ENCODE measurements around the gene VWA1. TPM values are rescaled to one million over a fixed set of nuclear protein-coding genes. Genes with fewer than 3 reads are reported as not detected.
"Not testable (repeated sequence)": the region's sequence is repeated elsewhere in the genome, so short reads cannot be mapped to it uniquely, and the experiment has no call there.

VWA1 gene
- total and polyA plus RNA-seq, 4 donors: 18.3 to 81.3 (median 32.2) TPM

DNA sequence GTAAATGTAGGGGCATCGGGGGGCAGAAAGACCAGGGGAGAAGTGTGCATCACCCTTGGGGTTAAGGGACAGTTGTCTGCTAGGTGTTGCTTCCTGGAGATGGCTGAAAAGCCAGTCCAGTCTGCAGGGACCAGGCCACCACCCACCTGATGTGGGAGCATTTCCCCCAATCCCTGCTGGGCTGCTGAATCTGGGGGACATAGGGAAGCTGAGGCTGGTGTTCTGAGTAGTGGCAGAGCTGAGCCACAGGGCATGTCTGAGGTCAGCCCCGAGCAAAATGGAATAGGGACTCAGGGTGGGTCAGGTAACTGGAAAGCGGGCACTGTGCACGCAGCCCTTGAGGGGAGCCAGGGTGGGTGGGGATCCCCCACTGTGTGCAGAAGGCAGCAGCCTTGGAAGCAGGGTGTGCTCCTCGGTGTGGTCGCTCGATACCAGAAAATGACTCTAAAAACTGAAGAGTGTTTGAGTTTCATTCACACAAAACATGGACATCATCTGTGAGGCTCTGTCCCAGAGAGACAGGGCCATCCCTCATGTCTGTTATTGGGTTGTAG lies 34.0 kb upstream of the VWA1 start:
- Histone ChIP-seq H3K27me3 (ENCODE audit: control insufficient read depth in 4 of 4, insufficient read depth in 4 of 4, low read length in 3 of 4) (no peaks in the 10 kb centered on the region), H3K27ac (ENCODE audit: low read depth in 1 of 2, low read length in 2 of 2) (peak overlapping the region; percentile 75 to 83), H3K4me1 (ENCODE audit: control insufficient read depth in 4 of 4, insufficient read depth in 4 of 4, low read length in 3 of 4) (peaks cover 4 to 71% (median 60%) of the 10 kb centered on the region in 4 donors), H3K36me3 (ENCODE audit: control insufficient read depth in 4 of 4, insufficient read depth in 3 of 4, low read depth in 1 of 4, low read length in 3 of 4) (peaks cover 6 to 28% (median 19%) of the 10 kb centered on the region in 4 donors), H3K4me3 (ENCODE audit: low read depth in 1 of 3, low read length in 3 of 3) (peak overlapping the region; percentile 62 to 99 (median 92)), H3K9me3 (ENCODE audit: control insufficient read depth in 4 of 4, low read length in 3 of 4) (no peaks in the 10 kb centered on the region), H3K9ac (ENCODE audit: low read depth in 1 of 2, low read length in 2 of 2) (peak overlapping the region; percentile 40 to 72)
- TF ChIP-seq MAX (IDR thresholded peaks at IDR 0.05) (no peak), GABPA (IDR thresholded peaks at IDR 0.05 in 1 of 2, conservative IDR thresholded peaks at IDR 0.05 in 1 of 2) (no peak), JUND (IDR thresholded peaks at IDR 0.05) (no peak), RXRA (IDR thresholded peaks at IDR 0.05) (no peak), CTCF (IDR thresholded peaks at IDR 0.05; ENCODE audit: low read depth, low read length, missing input control) (no peak)
- no peak for DNase-seq (ENCODE audit: low spot score)
- 69% methylated on average over 7 of the region's 7 CpGs for WGBS

GRCh38 chr1:1402072-1402900 lies 33.2 kb upstream of the VWA1 start:
- Histone ChIP-seq H3K9ac (ENCODE audit: low read depth in 1 of 2, low read length in 2 of 2) (no peak overlapping the region), H3K4me3 (ENCODE audit: low read depth in 1 of 3, low read length in 3 of 3) (peak overlapping the region in 2 of 3 donors; percentile 62 to 99), H3K36me3 (ENCODE audit: control insufficient read depth in 4 of 4, insufficient read depth in 3 of 4, low read depth in 1 of 4, low read length in 3 of 4) (peaks cover 1 to 26% (median 18%) of the 10 kb centered on the region in 4 donors), H3K9me3 (ENCODE audit: control insufficient read depth in 4 of 4, low read length in 3 of 4) (no peaks in the 10 kb centered on the region), H3K4me1 (ENCODE audit: control insufficient read depth in 4 of 4, insufficient read depth in 4 of 4, low read length in 3 of 4) (peaks cover 4 to 66% (median 58%) of the 10 kb centered on the region in 4 donors), H3K27ac (ENCODE audit: low read depth in 1 of 2, low read length in 2 of 2) (peak overlapping the region; percentile 75 to 83), H3K27me3 (ENCODE audit: control insufficient read depth in 4 of 4, insufficient read depth in 4 of 4, low read length in 3 of 4) (no peaks in the 10 kb centered on the region)
- TF ChIP-seq RXRA (IDR thresholded peaks at IDR 0.05): peak in 1 of 2 donors; percentile 9
- peak in 1 of 2 donors; percentile 17 for TF ChIP-seq GABPA (IDR thresholded peaks at IDR 0.05 in 1 of 2, conservative IDR thresholded peaks at IDR 0.05 in 1 of 2)
- no peak for TF ChIP-seq NR2F2 (IDR thresholded peaks at IDR 0.05)
- TF ChIP-seq CTCF (IDR thresholded peaks at IDR 0.05; ENCODE audit: low read depth, low read length, missing input control): peak; percentile 36
- TF ChIP-seq RAD21 (IDR thresholded peaks at IDR 0.05): peak; percentile 34 to 68
- no peak for TF ChIP-seq SP1 (IDR thresholded peaks at IDR 0.05)
- TF ChIP-seq YY1 (IDR thresholded peaks at IDR 0.05): no peak
- no peak for TF ChIP-seq HNF4G (IDR thresholded peaks at IDR 0.05)
- no peak for TF ChIP-seq FOXA1 (IDR thresholded peaks at IDR 0.05)
- 53% methylated on average over 20 of the region's 20 CpGs for WGBS
- DNase-seq (ENCODE audit: low spot score): no peak

GRCh38 chr1:1402901-1403392 lies 32.5 kb upstream of the VWA1 start:
- H3K27me3 ChIP-seq (ENCODE audit: control insufficient read depth in 4 of 4, insufficient read depth in 4 of 4, low read length in 3 of 4); H3K4me3 ChIP-seq (ENCODE audit: low read depth in 1 of 3, low read length in 3 of 3); H3K9me3 ChIP-seq (ENCODE audit: control insufficient read depth in 4 of 4, low read length in 3 of 4); H3K9ac ChIP-seq (ENCODE audit: low read depth in 1 of 2, low read length in 2 of 2); DNase-seq (ENCODE audit: low spot score): not testable (repeated sequence)
- H3K27ac ChIP-seq (ENCODE audit: low read depth in 1 of 2, low read length in 2 of 2): peak overlapping the region in 1 of 2 donors; percentile 75
- H3K36me3 ChIP-seq (ENCODE audit: control insufficient read depth in 4 of 4, insufficient read depth in 3 of 4, low read depth in 1 of 4, low read length in 3 of 4): peaks cover 0 to 19% (median 13%) of the 10 kb centered on the region in 4 donors
- WGBS: 83% methylated on average over 9 of the region's 9 CpGs
- peaks cover 2 to 62% (median 53%) of the 10 kb centered on the region in 4 donors for H3K4me1 ChIP-seq (ENCODE audit: control insufficient read depth in 4 of 4, insufficient read depth in 4 of 4, low read length in 3 of 4)

All from liver (tissue), 9 donors.